SK-N-DZ (cell line): ENCODE results near the gene GRK3.

ENCODE experiments used
- DNase-seq: peaks from one replicate; pipeline ENCODE4 v3.0.0-alpha.2; 2015; ENCODE audit warnings: low spot score

The GRK3 gene

GRCh38 chr22:25663654-25664053, 99.2 kb downstream of the GRK3 start:
- DNase-seq, result no peak

DNA sequence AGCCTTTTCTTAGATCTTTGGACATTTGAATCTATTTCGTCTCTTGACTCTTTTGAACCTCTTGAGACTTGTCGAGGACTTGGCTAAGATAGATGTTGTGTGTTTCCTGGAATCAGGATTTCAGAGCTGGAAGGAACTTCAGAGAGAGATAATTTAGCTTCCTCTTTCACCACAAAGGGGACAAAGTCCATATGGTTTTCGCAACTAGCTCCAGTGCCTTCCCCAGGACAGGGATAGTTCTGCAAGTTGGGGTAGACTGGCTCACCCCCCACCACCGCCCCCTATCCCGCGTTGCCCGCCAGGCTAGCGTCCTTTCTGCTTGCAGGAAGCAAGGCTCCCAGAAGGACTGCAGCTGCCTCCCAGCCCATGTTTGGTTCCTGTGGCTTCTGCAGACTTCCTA, 101.8 kb downstream of the GRK3 start:
- DNase-seq, result no peak

- DNase-seq, result no peak
Observed at GRCh38 chr22:25668437-25668836, 104.0 kb downstream of the GRK3 start.

GRCh38 chr22:25669253-25670069, 105.0 kb downstream of the GRK3 start:
- no peak for DNase-seq

DNA sequence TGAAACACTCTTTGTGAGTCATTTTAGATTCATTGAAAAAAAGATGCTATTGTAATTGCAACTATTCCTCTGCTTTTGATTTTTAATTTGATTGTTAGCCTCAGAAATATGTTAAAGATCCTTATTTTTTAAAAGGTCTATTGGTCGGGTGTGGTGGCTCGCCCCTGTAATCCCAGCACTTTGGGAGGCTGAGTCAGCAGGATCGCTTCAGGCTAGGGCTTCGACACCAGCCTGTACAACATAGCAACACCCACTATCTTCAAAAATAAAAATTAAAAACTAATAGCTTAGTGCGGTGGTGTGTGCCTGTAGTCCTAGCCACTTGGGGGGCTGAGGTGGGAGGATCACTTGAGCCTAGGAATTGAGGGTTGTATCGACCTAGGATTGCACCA, 105.6 kb downstream of the GRK3 start:
- DNase-seq, result no peak

DNA sequence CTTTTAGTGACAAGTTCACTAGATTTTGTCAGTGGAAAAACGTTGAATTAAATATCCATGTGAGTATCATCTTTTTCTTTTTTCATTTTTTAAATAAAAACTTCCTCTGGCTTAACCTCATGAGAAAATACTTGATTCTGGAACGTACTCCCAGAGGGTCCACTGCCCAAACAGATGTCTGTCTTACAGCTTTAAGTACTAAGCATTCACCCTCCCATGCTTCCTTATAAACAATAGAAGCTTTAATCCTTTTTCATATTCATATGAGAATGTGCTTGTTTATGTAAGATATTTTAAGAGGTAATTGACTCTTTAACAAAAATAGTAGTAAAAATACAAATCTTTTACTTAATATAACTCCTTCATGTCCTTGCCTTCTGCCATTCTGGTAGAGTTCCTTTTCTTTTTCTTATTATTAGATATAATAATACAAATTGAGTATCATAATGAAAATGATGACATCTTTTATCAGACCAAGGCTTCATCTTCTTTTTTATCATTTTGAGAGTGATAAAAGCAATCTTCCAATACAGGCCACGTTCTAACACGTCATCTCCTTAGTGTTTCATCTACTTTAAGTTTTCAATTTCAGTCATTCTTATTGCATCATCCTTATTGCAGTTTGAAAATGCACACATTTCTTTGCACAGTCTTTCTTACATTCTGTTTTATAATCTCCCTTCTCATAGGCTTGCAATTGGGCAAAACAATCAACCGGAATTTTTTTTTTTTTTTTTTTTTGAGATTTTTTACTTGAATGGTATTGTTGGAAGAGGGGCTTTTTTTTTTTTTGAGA, 108.0 kb downstream of the GRK3 start:
- no peak for DNase-seq

DNA sequence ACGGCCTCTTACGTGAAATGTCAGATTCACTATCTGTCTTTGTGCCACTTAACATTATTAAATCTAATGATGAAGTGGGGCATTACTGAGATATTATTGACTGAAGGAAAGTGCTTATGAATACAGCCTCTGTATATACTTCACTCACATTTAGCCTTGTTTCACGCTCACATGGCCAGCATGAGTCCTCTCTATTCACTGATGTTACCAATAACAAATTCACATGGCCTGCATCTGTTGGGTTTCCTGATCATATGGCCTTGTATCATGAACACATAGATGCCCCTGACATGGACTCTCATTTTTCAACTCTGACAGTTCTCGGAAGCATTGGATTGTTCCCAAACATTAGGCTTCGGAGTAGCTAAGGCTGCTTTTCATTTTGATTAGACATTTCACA, 109.2 kb downstream of the GRK3 start:
- no peak for DNase-seq

- no peak for DNase-seq
Observed at GRCh38 chr22:25677631-25678030, 113.2 kb downstream of the GRK3 start.

DNA sequence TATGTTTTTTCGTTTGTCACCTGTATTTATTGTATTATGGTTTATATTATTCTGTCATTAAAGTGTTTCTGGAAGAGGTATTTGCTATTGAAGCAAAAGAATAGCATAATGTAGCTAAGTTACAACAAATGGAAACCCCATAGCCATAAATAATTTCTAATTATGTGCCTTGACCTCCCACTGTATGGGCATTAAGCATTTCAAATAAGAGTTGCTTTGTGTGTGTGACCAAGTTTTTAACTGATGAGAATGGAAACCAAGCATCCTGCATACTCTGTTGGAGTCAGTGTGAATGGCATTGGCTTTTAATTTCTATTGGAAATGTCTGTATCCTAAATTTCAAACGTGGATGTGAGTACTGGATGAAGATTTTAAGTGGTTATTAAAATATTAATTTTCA, 115.6 kb downstream of the GRK3 start:
- no peak for DNase-seq

DNA sequence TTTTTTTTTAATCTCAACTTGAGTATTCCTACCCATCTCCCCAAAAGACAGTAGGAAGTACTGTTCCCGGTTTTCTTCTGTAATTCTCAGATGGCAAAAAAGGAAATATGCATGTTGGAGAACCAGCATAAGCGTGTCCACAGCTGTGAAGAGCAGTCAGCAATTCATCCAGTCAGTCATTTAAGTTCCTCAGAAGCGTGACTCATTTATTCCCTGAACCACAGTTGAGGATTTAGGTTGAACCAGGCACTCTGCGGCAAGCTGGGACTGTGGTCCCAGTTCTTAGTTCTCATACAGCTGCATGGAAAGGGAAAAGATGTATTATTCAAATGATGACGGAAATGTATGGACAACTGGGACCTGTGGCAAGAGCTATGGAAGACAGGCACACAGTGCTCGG, 116.5 kb downstream of the GRK3 start:
- DNase-seq, result no peak

DNA sequence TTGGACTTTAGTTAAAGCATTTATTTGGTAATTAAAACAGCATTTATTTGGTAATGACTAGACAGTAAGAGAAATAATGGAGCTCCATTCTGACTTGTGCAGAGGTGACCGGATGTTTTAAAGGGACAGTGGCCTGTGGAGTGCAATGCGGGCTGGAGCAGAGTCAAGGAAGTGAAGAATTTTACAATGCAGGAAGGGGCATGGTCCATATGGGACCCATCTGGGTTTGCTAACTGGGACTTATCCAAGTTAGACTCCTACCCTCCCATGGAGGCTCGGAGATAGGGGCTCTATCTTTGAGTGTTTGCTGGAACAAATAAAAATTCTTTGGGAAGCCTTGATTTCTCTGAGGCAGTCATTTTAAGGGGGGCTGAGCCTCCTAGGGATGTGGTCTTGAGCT, 117.6 kb downstream of the GRK3 start:
- no peak for DNase-seq

DNA sequence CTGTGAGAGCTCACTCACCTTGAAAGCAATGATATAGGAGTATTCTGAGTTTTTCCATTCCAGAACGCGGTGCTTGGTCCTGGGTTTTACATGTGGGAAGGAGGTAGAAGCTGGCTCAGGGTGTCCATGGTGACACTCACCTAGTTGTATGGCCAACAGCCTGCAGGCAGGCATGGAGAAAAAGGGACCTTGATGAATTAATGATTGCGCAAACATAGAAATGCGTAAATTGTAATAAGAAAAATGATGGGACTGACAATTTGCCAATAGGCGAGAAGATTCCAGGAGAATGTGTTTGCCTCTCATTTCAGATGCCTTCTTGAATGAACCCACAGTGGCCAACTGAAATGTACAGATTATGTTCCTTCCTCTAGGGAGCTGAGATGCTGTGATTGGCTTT, 124.2 kb downstream of the GRK3 start:
- no peak for DNase-seq

GRCh38 chr22:25689631-25690030, 125.2 kb downstream of the GRK3 start:
- DNase-seq, result no peak

DNA sequence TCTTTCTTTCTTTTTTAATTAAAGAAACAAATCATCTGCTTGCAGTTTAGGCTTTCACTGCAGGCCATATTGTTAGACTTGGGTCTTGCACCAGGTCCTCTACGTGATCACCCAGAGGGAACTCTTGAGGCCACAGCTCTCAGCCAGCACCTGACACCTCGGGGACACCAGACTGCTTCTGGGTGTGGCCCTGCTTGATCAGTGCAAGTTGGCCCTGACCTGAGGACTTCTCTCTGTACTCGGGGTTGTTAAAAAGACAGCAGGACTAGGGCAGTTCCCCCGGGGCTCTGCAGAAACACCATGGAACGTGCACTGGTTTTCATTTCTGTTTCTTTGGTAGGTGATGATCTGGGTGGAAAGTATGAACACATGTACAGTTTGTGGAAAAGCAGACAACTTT, 126.3 kb downstream of the GRK3 start:
- DNase-seq, result no peak

DNA sequence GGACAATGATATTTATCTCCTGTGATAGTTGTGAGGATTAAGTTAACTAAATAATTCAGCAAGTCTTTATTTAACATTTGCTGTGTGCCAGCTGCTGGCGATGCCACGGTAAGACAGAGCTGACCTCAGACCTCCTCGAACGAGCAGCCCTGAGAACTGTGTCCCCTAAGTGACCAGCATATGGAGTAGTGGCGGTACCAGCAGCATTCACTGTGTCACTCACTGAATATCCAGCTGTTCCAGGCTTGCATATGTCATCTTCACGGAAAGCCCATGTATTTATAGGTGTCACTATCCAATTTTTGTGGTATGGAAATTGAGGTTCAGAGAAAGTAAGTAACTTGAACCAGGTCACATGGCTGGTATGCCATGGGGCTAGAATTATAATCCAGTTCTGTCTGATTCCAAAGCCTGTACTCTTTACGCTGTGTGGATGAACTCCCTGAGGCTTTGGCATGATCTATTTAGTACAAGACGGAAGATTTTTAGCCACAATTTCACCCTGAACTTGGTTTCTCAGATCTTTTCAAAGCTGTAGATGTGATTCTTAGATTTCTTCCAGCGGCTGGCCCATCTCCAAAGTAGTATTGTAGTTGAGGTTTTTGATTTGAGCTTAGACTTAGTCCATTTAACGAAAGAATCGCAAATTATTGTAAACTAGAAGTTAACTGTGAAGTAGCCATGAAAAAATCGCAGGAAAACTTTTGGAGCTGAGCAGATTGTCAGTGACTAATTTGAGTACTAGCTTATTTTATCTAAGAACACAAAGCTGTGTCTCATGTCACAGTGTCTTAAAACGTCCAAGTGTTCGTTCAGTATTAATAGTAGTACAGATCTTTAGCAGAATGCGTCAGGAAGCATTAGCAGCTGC, 128.2 kb downstream of the GRK3 start:
- DNase-seq, result no peak

- DNase-seq, result no peak
Observed at GRCh38 chr22:25693268-25693565, 128.7 kb downstream of the GRK3 start.

DNA sequence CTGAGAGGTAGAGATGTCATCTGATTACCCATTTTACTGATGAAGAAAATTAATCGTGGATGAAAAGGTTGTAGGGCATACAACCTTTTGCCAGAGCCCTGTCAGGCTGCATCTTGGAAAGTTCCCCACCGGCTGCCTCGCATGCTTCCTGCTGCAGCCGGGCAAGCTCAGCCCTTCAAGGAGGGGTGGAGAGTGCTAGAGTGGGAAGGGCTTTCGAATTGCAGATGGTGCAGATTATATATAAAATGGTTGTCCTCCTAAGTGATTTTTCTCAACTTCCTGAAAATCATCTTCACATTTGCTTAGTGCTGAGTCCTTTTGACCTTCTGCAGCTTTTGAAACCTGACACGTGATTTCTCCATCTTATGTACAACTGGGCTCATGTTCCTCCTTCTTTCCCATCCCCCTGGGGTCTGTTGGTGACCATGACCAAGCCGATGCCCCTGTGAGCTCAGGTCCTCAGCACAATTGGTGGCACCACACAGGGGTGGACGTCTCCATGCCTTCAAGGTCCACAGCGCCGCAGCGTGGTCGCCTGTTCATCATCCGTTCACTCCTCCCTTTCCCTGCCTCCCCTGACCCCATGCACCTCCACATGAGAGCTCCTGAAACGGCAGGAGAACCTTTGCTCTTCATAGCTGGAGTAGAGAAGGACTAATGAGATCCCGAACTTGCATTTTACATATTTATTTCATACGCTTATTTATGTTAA, 129.9 kb downstream of the GRK3 start:
- peak; percentile 32 for DNase-seq

DNA sequence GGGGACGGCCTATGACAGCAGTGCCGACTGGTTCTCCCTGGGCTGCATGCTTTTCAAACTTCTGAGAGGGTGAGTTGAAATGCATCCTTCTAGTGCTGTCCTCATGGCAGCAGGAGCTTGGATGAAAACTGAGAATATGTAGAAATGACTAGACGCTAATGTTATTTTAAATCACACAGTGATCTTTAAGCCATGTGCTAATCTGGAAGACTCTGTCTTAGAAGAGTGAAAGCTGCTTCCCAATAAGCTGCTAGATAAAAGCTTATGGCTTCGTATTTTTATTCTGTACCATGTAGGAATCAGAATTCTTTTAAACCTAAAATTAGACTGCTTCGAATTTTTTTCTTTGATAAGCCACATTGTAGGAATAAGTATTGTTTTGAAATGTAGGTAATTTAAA, 130.7 kb downstream of the GRK3 start:
- no peak for DNase-seq

GRCh38 chr22:25696763-25697162, 132.3 kb downstream of the GRK3 start:
- DNase-seq, result peak; percentile 97

- DNase-seq, result peak; percentile 74
Observed at GRCh38 chr22:25697181-25697664, 132.7 kb downstream of the GRK3 start.

- DNase-seq, result no peak
Observed at GRCh38 chr22:25697978-25698377, 133.5 kb downstream of the GRK3 start.
